ENCODE measurements around the gene SRGAP1. TPM values are rescaled to one million over a fixed set of nuclear protein-coding genes. Genes with fewer than 3 reads are reported as not detected.

SRGAP1 gene
- total RNA-seq, 1 donor from 2014 or later: 5.7 TPM

GRCh38 chr12:63898764-63899337 lies 54.4 kb downstream of the SRGAP1 start:
- Histone ChIP-seq H3K9me3 (ENCODE audit: control insufficient read depth in 3 of 3, low read length in 3 of 3) (no peaks in the 10 kb centered on the region), H3K27me3 (ENCODE audit: control insufficient read depth in 3 of 3, insufficient read depth in 3 of 3, low read length in 3 of 3) (no peaks in the 10 kb centered on the region), H3K27ac (ENCODE audit: low read depth, low read length) (no peak overlapping the region), H3K9ac (ENCODE audit: low read depth in 1 of 3, low read length in 3 of 3) (no peak overlapping the region), H3K4me1 (ENCODE audit: control insufficient read depth in 3 of 3, insufficient read depth in 3 of 3, low read length in 3 of 3) (no peaks in the 10 kb centered on the region), H3K4me3 (ENCODE audit: low read length in 3 of 3) (no peak overlapping the region), H3K36me3 (ENCODE audit: control insufficient read depth in 3 of 3, insufficient read depth in 3 of 3, low read length in 3 of 3) (no peaks in the 10 kb centered on the region)

- Histone ChIP-seq H3K9me3 (ENCODE audit: control insufficient read depth in 3 of 3, low read length in 3 of 3) (no peaks in the 10 kb centered on the region), H3K27ac (ENCODE audit: low read depth, low read length) (no peak overlapping the region), H3K36me3 (ENCODE audit: control insufficient read depth in 3 of 3, insufficient read depth in 3 of 3, low read length in 3 of 3) (no peaks in the 10 kb centered on the region), H3K4me3 (ENCODE audit: low read length in 3 of 3) (no peak overlapping the region), H3K9ac (ENCODE audit: low read depth in 1 of 3, low read length in 3 of 3) (no peak overlapping the region), H3K27me3 (ENCODE audit: control insufficient read depth in 3 of 3, insufficient read depth in 3 of 3, low read length in 3 of 3) (no peaks in the 10 kb centered on the region), H3K4me1 (ENCODE audit: control insufficient read depth in 3 of 3, insufficient read depth in 3 of 3, low read length in 3 of 3) (no peaks in the 10 kb centered on the region)
Observed at GRCh38 chr12:63899396-63899795, 54.9 kb downstream of the SRGAP1 start.

- Histone ChIP-seq H3K9ac (ENCODE audit: low read depth in 1 of 3, low read length in 3 of 3) (no peak overlapping the region), H3K36me3 (ENCODE audit: control insufficient read depth in 3 of 3, insufficient read depth in 3 of 3, low read length in 3 of 3) (no peaks in the 10 kb centered on the region), H3K4me1 (ENCODE audit: control insufficient read depth in 3 of 3, insufficient read depth in 3 of 3, low read length in 3 of 3) (no peaks in the 10 kb centered on the region), H3K4me3 (ENCODE audit: low read length in 3 of 3) (no peak overlapping the region), H3K27ac (ENCODE audit: low read depth, low read length) (no peak overlapping the region), H3K27me3 (ENCODE audit: control insufficient read depth in 3 of 3, insufficient read depth in 3 of 3, low read length in 3 of 3) (no peaks in the 10 kb centered on the region), H3K9me3 (ENCODE audit: control insufficient read depth in 3 of 3, low read length in 3 of 3) (no peaks in the 10 kb centered on the region)
Observed at GRCh38 chr12:63900922-63901793, 56.7 kb downstream of the SRGAP1 start.

GRCh38 chr12:63904653-63905052 lies 60.2 kb downstream of the SRGAP1 start:
- no peaks in the 10 kb centered on the region for H3K4me1 ChIP-seq (ENCODE audit: control insufficient read depth in 3 of 3, insufficient read depth in 3 of 3, low read length in 3 of 3)
- no peak overlapping the region for H3K4me3 ChIP-seq (ENCODE audit: low read length in 3 of 3)
- no peaks in the 10 kb centered on the region for H3K27me3 ChIP-seq (ENCODE audit: control insufficient read depth in 3 of 3, insufficient read depth in 3 of 3, low read length in 3 of 3)
- H3K27ac ChIP-seq (ENCODE audit: low read depth, low read length): no peak overlapping the region
- no peak overlapping the region for H3K9ac ChIP-seq (ENCODE audit: low read depth in 1 of 3, low read length in 3 of 3)
- H3K36me3 ChIP-seq (ENCODE audit: control insufficient read depth in 3 of 3, insufficient read depth in 3 of 3, low read length in 3 of 3): no peaks in the 10 kb centered on the region
- no peaks in the 10 kb centered on the region for H3K9me3 ChIP-seq (ENCODE audit: control insufficient read depth in 3 of 3, low read length in 3 of 3)

GRCh38 chr12:63905544-63905943 lies 61.0 kb downstream of the SRGAP1 start:
- H3K27me3 ChIP-seq (ENCODE audit: control insufficient read depth in 3 of 3, insufficient read depth in 3 of 3, low read length in 3 of 3): no peaks in the 10 kb centered on the region
- no peaks in the 10 kb centered on the region for H3K4me1 ChIP-seq (ENCODE audit: control insufficient read depth in 3 of 3, insufficient read depth in 3 of 3, low read length in 3 of 3)
- no peaks in the 10 kb centered on the region for H3K36me3 ChIP-seq (ENCODE audit: control insufficient read depth in 3 of 3, insufficient read depth in 3 of 3, low read length in 3 of 3)
- H3K4me3 ChIP-seq (ENCODE audit: low read length in 3 of 3): no peak overlapping the region
- H3K9me3 ChIP-seq (ENCODE audit: control insufficient read depth in 3 of 3, low read length in 3 of 3): no peaks in the 10 kb centered on the region
- no peak overlapping the region for H3K9ac ChIP-seq (ENCODE audit: low read depth in 1 of 3, low read length in 3 of 3)
- no peak overlapping the region for H3K27ac ChIP-seq (ENCODE audit: low read depth, low read length)

- H3K4me3 ChIP-seq (ENCODE audit: low read length in 3 of 3): no peak overlapping the region
- H3K27ac ChIP-seq (ENCODE audit: low read depth, low read length): no peak overlapping the region
- H3K9me3 ChIP-seq (ENCODE audit: control insufficient read depth in 3 of 3, low read length in 3 of 3): no peaks in the 10 kb centered on the region
- no peaks in the 10 kb centered on the region for H3K4me1 ChIP-seq (ENCODE audit: control insufficient read depth in 3 of 3, insufficient read depth in 3 of 3, low read length in 3 of 3)
- H3K36me3 ChIP-seq (ENCODE audit: control insufficient read depth in 3 of 3, insufficient read depth in 3 of 3, low read length in 3 of 3): no peaks in the 10 kb centered on the region
- no peak overlapping the region for H3K9ac ChIP-seq (ENCODE audit: low read depth in 1 of 3, low read length in 3 of 3)
- no peaks in the 10 kb centered on the region for H3K27me3 ChIP-seq (ENCODE audit: control insufficient read depth in 3 of 3, insufficient read depth in 3 of 3, low read length in 3 of 3)
Observed at GRCh38 chr12:63906876-63907275, 62.4 kb downstream of the SRGAP1 start.

- H3K9me3 ChIP-seq (ENCODE audit: control insufficient read depth in 3 of 3, low read length in 3 of 3): no peaks in the 10 kb centered on the region
- H3K27ac ChIP-seq (ENCODE audit: low read depth, low read length): no peak overlapping the region
- no peaks in the 10 kb centered on the region for H3K4me1 ChIP-seq (ENCODE audit: control insufficient read depth in 3 of 3, insufficient read depth in 3 of 3, low read length in 3 of 3)
- no peaks in the 10 kb centered on the region for H3K36me3 ChIP-seq (ENCODE audit: control insufficient read depth in 3 of 3, insufficient read depth in 3 of 3, low read length in 3 of 3)
- no peak overlapping the region for H3K4me3 ChIP-seq (ENCODE audit: low read length in 3 of 3)
- no peak overlapping the region for H3K9ac ChIP-seq (ENCODE audit: low read depth in 1 of 3, low read length in 3 of 3)
- H3K27me3 ChIP-seq (ENCODE audit: control insufficient read depth in 3 of 3, insufficient read depth in 3 of 3, low read length in 3 of 3): no peaks in the 10 kb centered on the region
Observed at GRCh38 chr12:63907561-63907960, 63.1 kb downstream of the SRGAP1 start.

- Histone ChIP-seq H3K27ac (ENCODE audit: low read depth, low read length) (no peak overlapping the region), H3K9ac (ENCODE audit: low read depth in 1 of 3, low read length in 3 of 3) (no peak overlapping the region), H3K27me3 (ENCODE audit: control insufficient read depth in 3 of 3, insufficient read depth in 3 of 3, low read length in 3 of 3) (no peaks in the 10 kb centered on the region), H3K4me1 (ENCODE audit: control insufficient read depth in 3 of 3, insufficient read depth in 3 of 3, low read length in 3 of 3) (no peaks in the 10 kb centered on the region), H3K36me3 (ENCODE audit: control insufficient read depth in 3 of 3, insufficient read depth in 3 of 3, low read length in 3 of 3) (no peaks in the 10 kb centered on the region), H3K9me3 (ENCODE audit: control insufficient read depth in 3 of 3, low read length in 3 of 3) (no peaks in the 10 kb centered on the region), H3K4me3 (ENCODE audit: low read length in 3 of 3) (no peak overlapping the region)
Observed at GRCh38 chr12:63909746-63910145, 65.2 kb downstream of the SRGAP1 start.

- Histone ChIP-seq H3K27me3 (ENCODE audit: control insufficient read depth in 3 of 3, insufficient read depth in 3 of 3, low read length in 3 of 3) (no peaks in the 10 kb centered on the region), H3K9ac (ENCODE audit: low read depth in 1 of 3, low read length in 3 of 3) (no peak overlapping the region), H3K4me1 (ENCODE audit: control insufficient read depth in 3 of 3, insufficient read depth in 3 of 3, low read length in 3 of 3) (peaks cover 0 to 4% (median 0%) of the 10 kb centered on the region in 3 donors), H3K36me3 (ENCODE audit: control insufficient read depth in 3 of 3, insufficient read depth in 3 of 3, low read length in 3 of 3) (no peaks in the 10 kb centered on the region), H3K4me3 (ENCODE audit: low read length in 3 of 3) (no peak overlapping the region), H3K27ac (ENCODE audit: low read depth, low read length) (no peak overlapping the region), H3K9me3 (ENCODE audit: control insufficient read depth in 3 of 3, low read length in 3 of 3) (no peaks in the 10 kb centered on the region)
Observed at GRCh38 chr12:63911341-63911740, 66.8 kb downstream of the SRGAP1 start.

- no peak overlapping the region for H3K9ac ChIP-seq (ENCODE audit: low read depth in 1 of 3, low read length in 3 of 3)
- no peaks in the 10 kb centered on the region for H3K36me3 ChIP-seq (ENCODE audit: control insufficient read depth in 3 of 3, insufficient read depth in 3 of 3, low read length in 3 of 3)
- peaks cover 0 to 6% (median 0%) of the 10 kb centered on the region in 3 donors for H3K4me1 ChIP-seq (ENCODE audit: control insufficient read depth in 3 of 3, insufficient read depth in 3 of 3, low read length in 3 of 3)
- H3K9me3 ChIP-seq (ENCODE audit: control insufficient read depth in 3 of 3, low read length in 3 of 3): no peaks in the 10 kb centered on the region
- no peak overlapping the region for H3K4me3 ChIP-seq (ENCODE audit: low read length in 3 of 3)
- no peaks in the 10 kb centered on the region for H3K27me3 ChIP-seq (ENCODE audit: control insufficient read depth in 3 of 3, insufficient read depth in 3 of 3, low read length in 3 of 3)
- no peak overlapping the region for H3K27ac ChIP-seq (ENCODE audit: low read depth, low read length)
Observed at GRCh38 chr12:63912651-63913050, 68.2 kb downstream of the SRGAP1 start.

Data from skeletal muscle tissue (tissue), 4 donors.